Endothelial cell of hepatic sinusoid (primary cell): ENCODE results near the gene SLC12A8.

Experiments
- in situ Hi-C: cut with HindIII; loops from 2 replicates; pipeline ENCODE4 v1.10.0; 2017; ENCODE audit warnings: low sequenced_read_pairs

Gene SLC12A8, protein sequence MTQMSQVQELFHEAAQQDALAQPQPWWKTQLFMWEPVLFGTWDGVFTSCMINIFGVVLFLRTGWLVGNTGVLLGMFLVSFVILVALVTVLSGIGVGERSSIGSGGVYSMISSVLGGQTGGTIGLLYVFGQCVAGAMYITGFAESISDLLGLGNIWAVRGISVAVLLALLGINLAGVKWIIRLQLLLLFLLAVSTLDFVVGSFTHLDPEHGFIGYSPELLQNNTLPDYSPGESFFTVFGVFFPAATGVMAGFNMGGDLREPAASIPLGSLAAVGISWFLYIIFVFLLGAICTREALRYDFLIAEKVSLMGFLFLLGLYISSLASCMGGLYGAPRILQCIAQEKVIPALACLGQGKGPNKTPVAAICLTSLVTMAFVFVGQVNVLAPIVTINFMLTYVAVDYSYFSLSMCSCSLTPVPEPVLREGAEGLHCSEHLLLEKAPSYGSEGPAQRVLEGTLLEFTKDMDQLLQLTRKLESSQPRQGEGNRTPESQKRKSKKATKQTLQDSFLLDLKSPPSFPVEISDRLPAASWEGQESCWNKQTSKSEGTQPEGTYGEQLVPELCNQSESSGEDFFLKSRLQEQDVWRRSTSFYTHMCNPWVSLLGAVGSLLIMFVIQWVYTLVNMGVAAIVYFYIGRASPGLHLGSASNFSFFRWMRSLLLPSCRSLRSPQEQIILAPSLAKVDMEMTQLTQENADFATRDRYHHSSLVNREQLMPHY

DNA sequence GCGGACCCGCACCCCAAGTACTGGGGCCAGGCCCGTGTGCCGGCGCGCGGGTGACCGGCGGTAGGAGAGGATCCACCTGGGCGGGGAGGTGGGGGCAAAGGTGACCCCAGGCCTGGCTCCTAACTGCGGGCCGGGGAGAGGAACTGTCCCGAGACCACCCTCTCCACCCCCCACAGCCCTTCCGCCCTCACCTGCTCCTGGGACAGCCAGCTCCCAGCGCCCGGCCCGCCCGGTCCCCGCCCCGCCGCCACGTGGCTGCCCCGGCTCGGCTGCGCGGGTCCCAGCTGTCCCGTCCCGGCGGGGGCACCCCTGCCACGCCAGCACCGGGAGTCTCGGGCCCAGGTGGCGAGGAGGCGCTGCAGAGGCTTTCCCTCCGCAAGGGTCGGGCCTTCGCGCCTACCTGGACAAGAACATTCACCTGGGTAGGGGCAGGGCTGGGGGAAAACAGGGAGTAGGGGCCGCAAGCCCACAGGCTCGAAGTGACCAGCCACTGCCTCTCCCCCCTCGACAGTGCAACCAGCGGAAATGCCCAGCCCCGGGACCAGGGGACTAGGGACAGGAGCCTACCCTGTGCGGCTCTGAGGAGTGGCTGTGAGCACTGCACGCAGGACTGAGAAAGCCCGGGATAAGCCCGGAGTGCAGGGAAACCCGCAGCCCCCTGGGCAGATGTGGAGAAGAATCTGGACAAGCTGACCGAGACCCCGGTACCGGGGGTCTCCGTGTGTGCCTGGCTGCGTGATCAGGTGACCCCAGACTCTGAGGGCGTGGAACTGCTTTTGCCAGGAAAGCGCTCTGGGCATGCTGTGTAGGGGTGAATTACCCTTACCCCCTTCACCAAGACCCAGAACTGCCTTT lies at the start of gene SLC12A8:
SLC12A8 (minus strand) TSS at position 240 of the 855 bp plus-strand sequence. CDS start 1,399 bp downstream, outside the sequence.
- in situ Hi-C loops: loop anchor here (25.0 kb wide), 1 partner anchor 450 kb away; no protein-coding TSS in a partner anchor

DNA sequence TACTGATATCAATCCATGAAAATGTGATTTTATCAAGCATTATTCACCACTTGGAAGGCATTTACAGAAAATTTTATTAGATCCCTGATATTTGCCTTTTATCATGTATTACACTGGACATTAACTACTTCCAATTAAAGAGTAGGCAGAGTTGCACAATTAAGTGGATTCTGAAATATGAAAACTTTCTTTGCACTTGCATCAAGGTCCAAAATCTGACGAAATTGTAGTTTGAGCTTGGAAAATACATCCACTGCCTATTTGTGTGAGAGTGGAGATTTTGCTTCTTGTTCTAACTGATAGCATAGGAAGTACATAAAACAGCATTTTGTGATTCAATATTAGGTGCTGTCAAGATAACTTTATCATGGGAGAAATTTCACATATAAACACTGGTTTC lies 49.6 kb upstream of the SLC12A8 start:
- in situ Hi-C loops: no loop called here

DNA sequence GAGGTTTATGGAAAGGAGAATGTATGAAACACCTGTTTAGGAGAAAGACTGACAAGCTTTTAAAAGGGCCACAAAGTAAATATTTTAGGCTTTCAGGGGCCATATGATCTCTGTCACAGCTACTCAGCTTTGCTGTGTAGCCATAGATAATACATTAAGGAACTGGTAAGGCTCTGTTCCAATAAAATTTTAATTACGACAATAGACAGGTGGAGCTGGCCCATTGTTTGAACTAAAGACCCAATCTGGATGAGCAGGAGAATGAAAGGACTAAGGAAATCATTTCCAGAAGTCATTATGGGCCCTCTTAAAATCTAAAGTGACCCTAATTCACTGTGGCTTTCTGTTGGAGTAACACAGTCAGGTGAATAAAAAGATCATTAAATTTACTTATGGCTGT lies 48.5 kb upstream of the SLC12A8 start:
- in situ Hi-C loops: no loop called here

DNA sequence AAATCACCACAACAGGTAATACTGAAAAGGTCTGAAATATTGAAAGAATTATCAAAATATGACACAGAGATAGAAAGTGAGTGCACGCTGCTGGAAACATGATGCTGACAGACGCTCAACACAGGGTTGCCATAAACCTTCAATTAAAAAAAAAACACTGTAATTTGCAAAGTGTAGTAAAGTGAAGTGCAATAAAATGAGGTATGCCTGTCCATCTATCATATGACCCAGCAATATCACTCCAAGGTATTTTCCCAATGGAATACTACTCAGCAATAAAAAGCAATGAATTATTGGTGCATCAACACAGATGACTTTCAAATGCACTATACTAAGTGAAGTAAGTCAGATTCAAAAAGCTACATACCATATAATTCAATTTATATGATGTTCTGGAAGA lies 47.6 kb upstream of the SLC12A8 start:
- in situ Hi-C loops: no loop called here

DNA sequence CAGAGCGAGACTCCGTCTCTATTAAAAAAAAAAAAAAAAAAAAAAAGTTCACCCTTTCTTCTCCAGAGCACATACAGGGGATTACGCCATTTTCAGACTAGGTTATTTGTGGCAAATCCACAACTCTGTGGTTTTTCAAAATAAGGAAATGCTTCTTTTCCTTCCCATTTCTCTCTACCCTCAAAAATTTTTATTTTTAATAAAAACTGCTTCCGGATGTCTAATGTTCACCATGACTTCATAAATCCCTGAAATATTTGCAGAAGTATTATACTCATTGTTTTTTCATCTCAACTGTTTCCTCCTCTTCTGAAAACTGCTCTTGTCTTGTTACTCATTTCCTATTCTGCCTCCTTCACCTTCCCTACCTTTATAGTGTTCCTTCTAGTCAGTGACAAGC lies 45.0 kb upstream of the SLC12A8 start:
- in situ Hi-C loops: no loop called here

DNA sequence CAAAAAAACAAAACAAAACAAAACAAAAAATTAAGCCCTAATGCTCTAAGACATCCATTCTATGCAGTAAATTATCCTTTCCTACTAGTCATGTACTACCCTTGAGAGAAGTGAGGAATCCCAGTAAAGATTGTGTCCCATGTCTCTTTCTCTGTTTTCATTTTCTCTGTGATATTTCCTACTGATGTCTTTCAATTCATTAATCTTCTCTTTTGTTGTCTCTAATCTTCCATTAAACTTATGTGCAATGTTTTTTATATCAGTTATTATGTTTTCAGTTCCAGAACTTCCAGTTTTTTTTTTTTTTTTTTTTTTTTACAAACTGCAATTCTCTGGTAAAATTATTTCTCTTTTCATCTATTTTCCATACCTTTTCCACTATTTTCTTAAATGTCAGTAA lies 44.1 kb upstream of the SLC12A8 start:
- in situ Hi-C loops: no loop called here

DNA sequence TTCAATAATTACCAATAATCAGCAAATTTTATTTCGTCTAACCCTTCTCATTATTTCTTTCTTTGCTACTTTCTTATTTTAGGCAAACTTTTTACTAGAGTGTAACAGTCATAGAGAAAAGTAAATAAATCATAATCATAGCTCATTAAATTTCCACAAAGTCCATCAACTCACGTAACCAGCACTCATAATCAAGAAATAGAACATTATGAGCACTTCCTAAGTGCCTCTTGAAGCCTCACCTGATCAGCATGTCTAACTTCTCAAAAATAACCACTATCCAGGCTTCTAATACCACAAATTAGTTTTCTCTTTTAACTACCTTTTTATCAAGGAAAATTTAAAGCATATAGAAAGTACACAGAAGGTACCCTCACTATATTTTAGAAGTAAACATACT lies 38.4 kb upstream of the SLC12A8 start:
- in situ Hi-C loops: no loop called here

DNA sequence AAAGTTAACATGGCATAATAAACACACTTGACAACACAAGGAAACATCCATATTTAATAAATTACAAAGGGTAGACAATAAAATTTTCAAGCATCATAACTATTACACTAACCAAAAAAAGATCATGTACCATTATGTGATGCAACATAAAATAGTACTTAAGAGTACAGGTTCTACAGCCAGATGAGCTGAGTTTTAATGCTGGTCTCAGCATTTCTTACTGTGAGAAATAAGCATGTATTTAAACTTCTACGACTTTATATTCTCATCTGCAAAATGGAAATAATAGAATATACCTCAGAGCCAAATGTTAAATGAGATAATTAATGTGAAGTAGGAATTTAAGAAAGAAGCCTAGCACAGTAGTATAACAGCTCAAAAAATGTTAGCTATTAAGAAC lies 33.7 kb upstream of the SLC12A8 start:
- in situ Hi-C loops: no loop called here

DNA sequence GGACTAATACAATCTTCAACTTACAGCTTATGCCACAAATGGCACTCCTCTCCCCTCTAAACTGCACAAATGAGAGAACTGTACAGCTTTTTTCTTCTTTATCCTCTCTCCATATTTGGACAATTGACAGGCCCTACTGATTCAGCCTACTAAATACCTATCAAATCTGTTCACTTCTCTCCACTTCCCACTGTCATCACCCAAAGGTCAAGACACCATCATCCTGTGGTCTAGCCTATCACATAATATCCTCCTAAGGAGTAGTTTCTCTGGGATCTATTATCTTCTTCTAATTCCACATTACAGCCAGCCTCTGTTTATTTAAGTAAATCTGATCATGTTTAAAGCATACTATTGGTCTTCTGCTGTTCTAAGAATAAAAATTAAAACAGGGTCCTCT lies 33.0 kb upstream of the SLC12A8 start:
- in situ Hi-C loops: no loop called here

DNA sequence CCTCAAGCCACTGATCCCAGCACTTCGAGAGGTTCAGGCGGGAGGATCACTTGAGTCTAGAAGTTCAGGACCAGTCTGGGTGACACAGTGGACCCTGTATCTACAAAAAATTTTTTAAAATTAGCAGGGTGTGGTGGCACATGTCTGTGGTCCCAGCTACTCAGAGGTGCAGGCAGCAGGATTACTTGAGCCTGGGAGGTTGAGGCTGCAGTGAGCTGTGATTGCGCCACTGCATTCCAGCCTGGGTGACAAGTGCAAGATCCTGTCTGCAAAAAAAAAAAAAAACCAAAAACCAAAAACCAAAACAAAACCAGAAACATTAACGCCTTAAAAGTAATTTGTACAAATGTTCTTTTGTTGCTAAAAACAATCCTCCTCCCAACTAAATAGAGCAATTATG lies 27.9 kb upstream of the SLC12A8 start:
- in situ Hi-C loops: no loop called here

DNA sequence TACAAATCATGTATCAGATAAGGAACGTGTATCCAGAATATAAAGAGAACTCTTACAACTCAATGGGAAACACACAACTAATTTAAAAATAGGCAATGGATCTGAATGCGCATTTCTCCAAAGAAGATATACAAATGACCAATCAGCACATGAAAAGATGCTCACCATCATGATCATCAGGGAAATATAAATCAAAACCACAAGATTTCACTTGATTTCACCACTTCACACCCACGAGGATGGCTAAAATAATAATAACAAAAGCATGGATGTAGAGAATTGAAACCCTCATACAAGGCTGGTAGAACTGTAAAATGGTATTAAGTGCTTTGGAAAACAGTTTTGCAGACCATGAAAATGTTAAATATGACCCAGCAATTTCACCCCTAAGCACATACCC lies 26.7 kb upstream of the SLC12A8 start:
- in situ Hi-C loops: no loop called here

DNA sequence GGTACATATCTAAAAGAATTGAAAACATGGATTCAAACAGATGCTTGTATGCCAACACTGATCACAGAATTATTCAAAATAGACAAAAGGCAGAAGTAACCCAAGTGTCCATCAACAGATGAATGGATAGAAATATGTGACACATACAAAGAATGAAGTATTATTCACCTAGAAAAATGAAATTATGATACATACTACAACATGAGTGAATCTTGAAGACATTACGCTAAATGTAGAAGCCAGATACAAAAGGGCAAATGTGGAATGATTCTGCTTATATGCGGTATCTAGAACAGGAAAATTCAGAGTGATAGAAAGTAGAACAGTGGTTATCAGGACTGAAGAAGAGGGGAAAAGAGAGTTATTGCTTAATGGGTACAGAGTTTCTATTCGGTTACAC lies 26.2 kb upstream of the SLC12A8 start:
- in situ Hi-C loops: no loop called here

DNA sequence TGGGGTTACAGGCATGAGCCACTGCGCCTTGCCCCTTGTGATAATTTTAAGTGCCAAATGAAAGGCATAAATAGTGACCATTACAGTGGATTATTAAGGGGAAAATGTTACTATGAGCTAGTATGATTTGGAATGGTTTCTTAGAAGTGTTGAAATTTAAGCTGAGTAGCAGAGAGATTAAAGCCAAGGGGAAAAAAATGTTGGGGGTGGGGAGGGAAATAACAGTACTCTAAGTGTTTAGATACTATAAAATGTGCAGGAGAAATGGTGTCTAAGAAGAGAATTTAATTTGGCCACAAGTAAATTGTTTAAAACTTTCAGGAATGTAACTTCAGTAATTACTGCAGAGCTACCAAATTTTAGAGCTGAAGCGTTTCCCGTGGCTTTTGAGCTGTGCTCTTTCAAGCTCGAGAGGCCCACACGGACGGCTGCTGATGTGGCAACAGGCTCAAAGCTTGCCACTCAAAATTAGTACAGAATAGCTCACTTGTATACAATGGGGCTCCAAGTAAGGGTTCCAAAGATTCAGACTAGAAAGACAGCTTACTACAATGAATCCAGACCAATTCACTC lies 23.9 kb upstream of the SLC12A8 start:
- in situ Hi-C loops: no loop called here

DNA sequence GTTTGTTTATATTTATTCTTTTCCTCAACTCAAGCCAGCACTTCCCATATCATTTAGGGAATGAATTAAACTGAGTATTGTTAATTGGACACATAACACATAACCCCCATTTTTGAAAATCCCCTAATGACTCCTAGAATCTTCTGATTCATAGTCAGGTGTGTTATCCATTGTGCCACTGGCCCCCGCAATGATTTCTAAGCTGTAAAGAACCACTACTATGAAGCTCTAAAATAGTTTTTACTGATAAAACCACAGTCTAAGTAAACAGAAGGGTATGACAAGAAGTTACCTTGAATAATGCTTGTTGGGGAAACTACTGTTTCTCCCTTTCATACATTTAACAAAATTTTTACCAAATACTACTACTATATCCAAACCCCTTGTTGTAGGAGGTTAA lies 22.3 kb upstream of the SLC12A8 start:
- in situ Hi-C loops: no loop called here

DNA sequence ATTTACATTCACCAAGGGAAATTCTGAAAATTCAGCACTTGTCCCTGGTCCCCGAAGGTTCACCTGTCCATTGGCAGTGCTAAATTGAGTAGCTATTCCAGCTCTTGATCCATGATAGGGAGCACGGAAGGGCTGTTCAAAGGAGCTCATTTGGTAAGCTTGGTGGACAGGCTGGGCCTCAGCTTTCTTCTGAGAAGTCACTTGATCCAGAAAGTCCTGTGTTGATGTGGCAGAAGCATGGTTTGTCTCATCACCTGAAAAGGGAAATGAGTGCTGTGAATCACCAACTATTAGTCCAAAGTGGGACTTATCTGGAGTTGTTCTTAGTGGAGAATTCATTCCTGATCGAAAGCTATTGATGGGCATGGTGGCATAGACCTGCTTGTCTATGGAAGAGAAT lies 19.9 kb upstream of the SLC12A8 start:
- in situ Hi-C loops: no loop called here

DNA sequence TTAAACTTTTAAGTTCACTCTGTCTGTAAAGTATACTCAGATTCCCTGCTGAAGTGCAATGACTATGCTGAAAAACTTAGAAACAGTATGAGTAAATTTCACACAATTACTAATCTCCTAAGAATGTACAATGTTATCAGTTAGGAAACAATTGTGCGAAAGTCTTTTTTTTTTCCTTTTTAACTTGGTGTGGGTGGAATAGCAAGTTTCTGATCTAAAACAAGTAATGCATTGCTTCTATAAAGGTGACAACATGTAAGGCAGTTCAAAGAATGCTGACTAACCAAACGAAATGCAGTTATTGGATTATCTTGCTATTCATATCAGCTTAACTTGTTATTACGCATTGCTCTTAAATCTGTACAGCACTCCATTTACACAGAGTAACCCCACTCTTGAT lies 19.3 kb upstream of the SLC12A8 start:
- in situ Hi-C loops: no loop called here

DNA sequence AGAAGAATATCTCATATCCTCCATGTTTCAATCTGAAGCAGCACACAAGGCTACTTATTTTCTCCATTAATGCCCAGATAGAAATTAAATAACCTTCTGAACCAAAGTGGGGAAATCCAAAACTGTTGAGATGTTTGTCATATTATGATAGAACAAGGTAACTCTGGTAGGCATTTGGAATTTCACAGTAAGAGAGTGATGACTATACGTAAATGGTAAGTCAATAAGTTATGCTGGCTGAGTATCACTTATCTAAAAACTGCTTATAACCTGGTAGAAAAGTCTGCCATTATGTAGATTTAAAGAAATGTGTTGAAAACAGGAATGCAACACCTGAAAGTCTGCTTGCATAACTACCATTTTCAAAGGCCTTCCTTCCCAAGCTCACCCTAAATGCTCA lies 17.2 kb upstream of the SLC12A8 start:
- in situ Hi-C loops: no loop called here

DNA sequence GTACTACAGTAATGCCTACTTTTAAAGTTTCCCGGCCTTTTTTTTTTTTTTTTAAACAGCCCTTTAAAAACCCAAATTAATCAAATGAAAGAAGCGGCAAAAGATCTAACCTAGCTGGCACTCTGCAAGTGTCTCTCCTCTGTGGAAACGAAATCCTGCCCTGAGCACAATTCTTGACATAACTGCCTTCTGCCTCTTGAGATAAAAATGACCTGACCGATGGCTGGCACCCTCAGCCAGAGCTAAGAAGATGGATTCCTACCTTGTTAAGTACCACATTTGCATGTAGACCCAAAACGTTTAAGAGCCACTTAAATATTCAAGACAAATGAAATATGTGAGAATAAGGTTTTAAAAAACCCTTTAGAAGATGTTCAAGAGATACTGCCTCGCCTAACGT lies 16.6 kb upstream of the SLC12A8 start:
- in situ Hi-C loops: no loop called here

DNA sequence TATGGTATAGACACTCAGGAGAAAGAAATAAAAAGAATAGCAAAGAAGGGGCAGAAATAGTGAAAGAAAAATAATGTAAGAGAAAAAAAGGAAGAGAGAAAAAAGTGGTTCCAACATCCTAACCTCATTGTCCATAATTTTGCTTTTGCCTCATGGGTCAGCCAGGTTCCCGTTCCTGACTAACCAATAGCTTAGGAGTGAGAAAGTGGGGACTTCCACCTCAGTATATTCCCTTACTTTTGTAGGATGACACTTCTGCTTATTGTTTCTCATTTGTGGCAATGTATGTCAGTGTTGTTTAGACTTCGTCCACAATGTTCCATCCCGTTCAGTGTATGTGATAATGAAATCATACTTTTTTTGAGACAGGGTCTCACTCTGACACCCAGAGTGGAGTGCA lies 9.3 kb upstream of the SLC12A8 start:
- in situ Hi-C loops: loop anchor here (5.0 to 25.0 kb wide), 2 partner anchors 50 to 460 kb away; no protein-coding TSS in a partner anchor

DNA sequence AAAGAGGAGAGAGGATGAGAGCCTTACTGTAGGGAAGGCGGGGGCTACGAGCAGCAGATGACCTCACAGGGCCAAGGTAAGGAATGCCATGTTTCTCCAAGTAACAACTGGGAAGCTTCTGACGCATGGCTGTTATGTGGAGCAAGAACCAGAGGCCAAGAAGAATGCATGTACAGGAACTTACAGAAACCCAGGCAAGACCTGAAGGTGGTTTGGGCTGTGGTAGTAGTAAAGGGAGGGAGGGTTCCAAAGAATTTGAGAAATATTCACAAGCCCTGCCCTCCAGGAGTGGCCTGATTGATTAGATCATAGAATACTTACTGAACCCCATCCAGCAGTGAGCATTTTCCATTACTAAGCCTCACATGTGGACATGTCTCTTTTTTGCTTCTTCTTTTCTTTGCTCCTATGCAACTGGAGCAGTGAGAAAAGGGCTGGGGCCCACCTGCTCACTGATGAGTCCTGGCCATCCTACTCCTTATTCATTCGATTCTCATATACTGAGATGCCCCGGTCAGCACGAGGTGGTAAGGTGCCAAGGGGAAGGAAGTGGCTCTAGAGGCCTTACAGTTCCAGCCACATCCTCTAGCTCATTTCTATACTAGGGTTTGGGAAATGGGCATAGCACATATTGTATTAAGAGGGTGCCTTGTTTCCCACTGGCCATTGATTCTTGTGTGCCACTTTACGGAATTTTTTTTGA lies 8.3 kb upstream of the SLC12A8 start:
- in situ Hi-C loops: loop anchor here (5.0 to 25.0 kb wide), 2 partner anchors 51 to 459 kb away; no protein-coding TSS in a partner anchor
